CD8-positive, alpha-beta memory T cell (primary cell): Measurements from ENCODE around the gene IZUMO2. TPM values are rescaled to one million over a fixed set of nuclear protein-coding genes. Genes with fewer than 3 reads are reported as not detected.
"Not testable (repeated sequence)": the region's sequence is repeated elsewhere in the genome, so short reads cannot be mapped to it uniquely, and the experiment has no call there.

ENCODE experiments used
- CTCF ChIA-PET: fragments of 350-600 bp; sonication (Branson Sonifier 250); formaldehyde crosslinking; loops from one replicate; lab custom pipeline; 2021; ENCODE audit warnings: antibody characterized with exemption; lab: Charles Lee
- POLR2A ChIA-PET: fragments of 350-600 bp; sonication (Branson Sonifier 250); formaldehyde crosslinking; loops from one replicate; lab custom pipeline; 2021; ENCODE audit warnings: antibody characterized with exemption; lab: Charles Lee
- DNase-seq, 5 donors: peaks; one replicate each; pipeline versions ENCODE4 v3.0.0 to v3.0.0-alpha.2; 2020 to 2022; ENCODE audit warnings: mixed read lengths in 1 of 5
- H3K27ac ChIP-seq: one replicate; pipeline ENCODE4 v1.7.0; 2013; ENCODE audit warnings: low read depth, mild to moderate bottlenecking, low read length, moderate library complexity
- H3K27me3 ChIP-seq: 2 replicates; pipeline ENCODE4 v1.7.0; 2013; ENCODE audit warnings: low read length, mild to moderate bottlenecking; ENCODE audit not compliant: insufficient read depth, poor library complexity, severe bottlenecking
- H3K36me3 ChIP-seq: 2 replicates; pipeline ENCODE4 v1.7.0; 2013; ENCODE audit warnings: mild to moderate bottlenecking, low read length, moderate library complexity; ENCODE audit not compliant: insufficient read depth
- H3K4me1 ChIP-seq: 2 replicates; pipeline ENCODE4 v1.7.0; 2013; ENCODE audit warnings: mild to moderate bottlenecking, low read length, moderate library complexity; ENCODE audit not compliant: insufficient read depth
- H3K4me3 ChIP-seq: 2 replicates; pipeline ENCODE4 v1.7.0; 2013; ENCODE audit warnings: mild to moderate bottlenecking, low read length
- H3K9me3 ChIP-seq: 2 replicates; pipeline ENCODE4 v1.7.0; 2013; ENCODE audit warnings: mild to moderate bottlenecking, low read length
- H3K27ac Mint-ChIP-seq, 8 donors: one replicate each; pipeline ENCODE4 v1.8.0; 2020 to 2021; ENCODE audit warnings: mixed read lengths in 8 of 8, mild to moderate bottlenecking in 6 of 8, inconsistent platforms in 3 of 8, moderate library complexity in 3 of 8
- H3K27me3 Mint-ChIP-seq, 2 donors: one replicate each; pipeline ENCODE4 v1.8.0; 2020 to 2021; ENCODE audit warnings: mixed read lengths in 2 of 2, mild to moderate bottlenecking in 1 of 2, moderate library complexity in 1 of 2
- H3K36me3 Mint-ChIP-seq, 3 donors: one replicate each; pipeline ENCODE4 v1.8.0; 2020 to 2021; ENCODE audit warnings: mixed read lengths in 3 of 3, inconsistent platforms in 1 of 3, mild to moderate bottlenecking in 1 of 3
- H3K4me1 Mint-ChIP-seq, 3 donors: one replicate each; pipeline ENCODE4 v1.8.0; 2020 to 2021; ENCODE audit warnings: mixed read lengths in 3 of 3, inconsistent platforms in 1 of 3, mild to moderate bottlenecking in 1 of 3
- H3K4me3 Mint-ChIP-seq, 7 donors: one replicate each; pipeline ENCODE4 v1.8.0; 2020 to 2021; ENCODE audit warnings: mixed read lengths in 7 of 7, mild to moderate bottlenecking in 6 of 7, moderate library complexity in 4 of 7, inconsistent platforms in 2 of 7
- H3K9me3 Mint-ChIP-seq, 5 donors: one replicate each; pipeline ENCODE4 v1.8.0; 2020 to 2022; ENCODE audit warnings: mixed read lengths in 5 of 5, mild to moderate bottlenecking in 3 of 5, moderate library complexity in 2 of 5, inconsistent platforms in 1 of 5
- polyA plus RNA-seq: library from polyadenylated mRNA; unstranded; fragments of 300-500 nt; fragmentation: Illumina TruSeq; gene quantifications from one replicate; pipeline ENCODE4 v1.2.3, GENCODE V29; 2021
- total RNA-seq, 2 experiments: library from RNA; stranded (reverse); gene quantifications; one replicate each; pipeline ENCODE4 v1.2.3, GENCODE V29; 2021

IZUMO2 gene
- total and polyA plus RNA-seq, 3 experiments from 2014 or later = not detected

GRCh38 chr19:50159078-50159477 is 4.0 kb downstream of the IZUMO2 start:
- Histone ChIP-seq H3K27ac (no peak overlapping the region), H3K27me3 (no peaks in the 10 kb centered on the region), H3K4me1 (no peaks in the 10 kb centered on the region), H3K4me3 (no peak overlapping the region), H3K36me3 (no peaks in the 10 kb centered on the region), H3K9me3 (no peaks in the 10 kb centered on the region)
- peaks cover 4 to 22% (median 14%) of the 10 kb centered on the region in 5 donors for H3K9me3 Mint-ChIP-seq
- DNase-seq = no peak
- no peaks in the 10 kb centered on the region for H3K4me1 Mint-ChIP-seq
- ChIA-PET POLR2A (no interaction called here), CTCF (no interaction called here)
- H3K27me3 Mint-ChIP-seq = peaks cover 13 to 18% of the 10 kb centered on the region in 2 donors
- H3K27ac Mint-ChIP-seq = no peak overlapping the region
- no peak overlapping the region for H3K4me3 Mint-ChIP-seq
- no peaks in the 10 kb centered on the region for H3K36me3 Mint-ChIP-seq

DNA sequence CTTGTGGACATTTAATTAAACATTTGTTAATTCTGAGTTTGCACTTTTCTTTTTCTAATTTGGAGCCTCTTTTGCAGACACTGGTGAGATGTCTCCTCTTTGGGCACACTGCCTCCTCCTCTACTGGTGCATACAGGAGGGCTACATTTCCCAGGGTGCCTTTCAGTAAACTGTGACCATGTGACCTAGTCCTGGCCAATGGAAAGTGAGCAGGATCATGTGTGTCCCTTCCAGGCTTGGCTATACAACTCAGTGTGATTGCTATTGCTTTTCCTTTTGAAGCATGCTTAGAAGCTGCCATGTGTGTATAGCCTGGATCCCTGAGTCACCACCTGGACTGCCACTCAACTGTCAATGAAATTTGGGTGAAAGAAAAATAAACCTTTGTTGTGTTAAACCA is 4.5 kb downstream of the IZUMO2 start:
- Mint-ChIP-seq H3K27me3 (peaks cover 14 to 18% of the 10 kb centered on the region in 2 donors), H3K4me3 (no peak overlapping the region), H3K27ac (no peak overlapping the region), H3K9me3 (peaks cover 4 to 22% (median 14%) of the 10 kb centered on the region in 5 donors), H3K36me3 (no peaks in the 10 kb centered on the region), H3K4me1 (no peaks in the 10 kb centered on the region)
- Histone ChIP-seq H3K9me3 (no peaks in the 10 kb centered on the region), H3K4me1 (no peaks in the 10 kb centered on the region), H3K27me3 (no peaks in the 10 kb centered on the region), H3K36me3 (no peaks in the 10 kb centered on the region), H3K27ac (no peak overlapping the region), H3K4me3 (no peak overlapping the region)
- ChIA-PET POLR2A (no interaction called here), CTCF (no interaction called here)
- DNase-seq = no peak

- no peaks in the 10 kb centered on the region for H3K4me1 ChIP-seq
Observed at GRCh38 chr19:50155520-50156109, 7.5 kb downstream of the IZUMO2 start.

GRCh38 chr19:50154529-50154928 is 8.6 kb downstream of the IZUMO2 start:
- ChIA-PET POLR2A (no interaction called here), CTCF (no interaction called here)
- Histone ChIP-seq H3K27me3 (no peaks in the 10 kb centered on the region), H3K9me3 (no peaks in the 10 kb centered on the region), H3K36me3 (no peaks in the 10 kb centered on the region), H3K27ac (no peak overlapping the region), H3K4me1 (no peaks in the 10 kb centered on the region), H3K4me3 (no peak overlapping the region)
- peak overlapping the region in 1 of 8 donors; percentile 50 for H3K27ac Mint-ChIP-seq
- peak in 1 of 5 donors; percentile 20 for DNase-seq
- no peak overlapping the region for H3K4me3 Mint-ChIP-seq
- H3K4me1 Mint-ChIP-seq = no peaks in the 10 kb centered on the region
- peaks cover 4 to 18% (median 14%) of the 10 kb centered on the region in 5 donors for H3K9me3 Mint-ChIP-seq
- no peaks in the 10 kb centered on the region for H3K36me3 Mint-ChIP-seq
- H3K27me3 Mint-ChIP-seq = peaks cover 21 to 36% of the 10 kb centered on the region in 2 donors

More at GRCh38 chr19:50155520-50156109, 7.5 kb downstream of the IZUMO2 start:
- Histone ChIP-seq H3K36me3 (no peaks in the 10 kb centered on the region), H3K27me3 (no peaks in the 10 kb centered on the region), H3K27ac (no peak overlapping the region), H3K4me3 (no peak overlapping the region), H3K9me3 (no peaks in the 10 kb centered on the region)
- Mint-ChIP-seq H3K27ac (no peak overlapping the region), H3K4me1 (no peaks in the 10 kb centered on the region), H3K27me3 (peaks cover 19 to 27% of the 10 kb centered on the region in 2 donors), H3K4me3 (no peak overlapping the region), H3K9me3 (peaks cover 4 to 22% (median 11%) of the 10 kb centered on the region in 5 donors), H3K36me3 (no peaks in the 10 kb centered on the region)
- ChIA-PET CTCF (no interaction called here), POLR2A (no interaction called here)
- DNase-seq = no peak

DNA sequence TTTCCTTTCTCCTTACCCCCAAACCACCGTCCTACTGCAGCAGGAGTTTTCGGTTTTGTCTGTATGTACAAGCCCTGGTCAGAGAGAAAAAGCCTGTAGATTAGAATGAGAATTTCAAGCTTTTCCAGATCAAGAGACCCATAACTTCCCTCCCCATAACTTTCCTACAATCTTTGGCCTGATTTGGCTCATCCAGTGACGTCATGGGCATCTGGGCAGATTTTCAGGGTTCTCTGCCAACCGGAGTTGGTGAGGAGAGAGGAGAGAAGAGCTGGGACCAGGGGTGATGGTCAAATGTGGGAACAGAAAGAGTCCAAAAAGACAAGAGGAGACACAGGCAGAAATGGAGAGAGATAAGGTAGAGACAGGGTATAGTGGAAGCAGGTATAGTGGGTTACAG is 10.5 kb downstream of the IZUMO2 start:
- H3K4me3 ChIP-seq = no peak overlapping the region
- H3K9me3 Mint-ChIP-seq = peaks cover 0 to 13% (median 5%) of the 10 kb centered on the region in 5 donors
- peaks cover 6 to 9% (median 6%) of the 10 kb centered on the region in 3 donors for H3K4me1 Mint-ChIP-seq
- POLR2A ChIA-PET = no interaction called here
- CTCF ChIA-PET = no interaction called here
- H3K27me3 ChIP-seq = no peaks in the 10 kb centered on the region
- no peaks in the 10 kb centered on the region for H3K36me3 Mint-ChIP-seq
- no peaks in the 10 kb centered on the region for H3K9me3 ChIP-seq
- DNase-seq = no peak
- H3K4me3 Mint-ChIP-seq = no peak overlapping the region
- peaks cover 5% of the 10 kb centered on the region for H3K4me1 ChIP-seq
- no peak overlapping the region for H3K27ac Mint-ChIP-seq
- peaks cover 30 to 51% of the 10 kb centered on the region in 2 donors for H3K27me3 Mint-ChIP-seq
- no peaks in the 10 kb centered on the region for H3K36me3 ChIP-seq
- no peak overlapping the region for H3K27ac ChIP-seq

- no peaks in the 10 kb centered on the region for H3K27me3 ChIP-seq
- H3K27ac ChIP-seq = no peak overlapping the region
- H3K36me3 ChIP-seq = no peaks in the 10 kb centered on the region
- H3K9me3 ChIP-seq = no peaks in the 10 kb centered on the region
- ChIA-PET POLR2A (no interaction called here), CTCF (no interaction called here)
- peaks cover 5% of the 10 kb centered on the region for H3K4me1 ChIP-seq
- H3K4me3 ChIP-seq = peak overlapping the region; percentile 74
- Mint-ChIP-seq H3K4me3 (peak overlapping the region; percentile 51 to 79 (median 76)), H3K27ac (no peak overlapping the region), H3K9me3 (peaks cover 0 to 13% (median 8%) of the 10 kb centered on the region in 5 donors), H3K4me1 (peaks cover 9 to 14% (median 10%) of the 10 kb centered on the region in 3 donors), H3K27me3 (peaks cover 30 to 59% of the 10 kb centered on the region in 2 donors), H3K36me3 (no peaks in the 10 kb centered on the region)
- no peak for DNase-seq
Observed at GRCh38 chr19:50148528-50148927, 14.6 kb downstream of the IZUMO2 start.

DNA sequence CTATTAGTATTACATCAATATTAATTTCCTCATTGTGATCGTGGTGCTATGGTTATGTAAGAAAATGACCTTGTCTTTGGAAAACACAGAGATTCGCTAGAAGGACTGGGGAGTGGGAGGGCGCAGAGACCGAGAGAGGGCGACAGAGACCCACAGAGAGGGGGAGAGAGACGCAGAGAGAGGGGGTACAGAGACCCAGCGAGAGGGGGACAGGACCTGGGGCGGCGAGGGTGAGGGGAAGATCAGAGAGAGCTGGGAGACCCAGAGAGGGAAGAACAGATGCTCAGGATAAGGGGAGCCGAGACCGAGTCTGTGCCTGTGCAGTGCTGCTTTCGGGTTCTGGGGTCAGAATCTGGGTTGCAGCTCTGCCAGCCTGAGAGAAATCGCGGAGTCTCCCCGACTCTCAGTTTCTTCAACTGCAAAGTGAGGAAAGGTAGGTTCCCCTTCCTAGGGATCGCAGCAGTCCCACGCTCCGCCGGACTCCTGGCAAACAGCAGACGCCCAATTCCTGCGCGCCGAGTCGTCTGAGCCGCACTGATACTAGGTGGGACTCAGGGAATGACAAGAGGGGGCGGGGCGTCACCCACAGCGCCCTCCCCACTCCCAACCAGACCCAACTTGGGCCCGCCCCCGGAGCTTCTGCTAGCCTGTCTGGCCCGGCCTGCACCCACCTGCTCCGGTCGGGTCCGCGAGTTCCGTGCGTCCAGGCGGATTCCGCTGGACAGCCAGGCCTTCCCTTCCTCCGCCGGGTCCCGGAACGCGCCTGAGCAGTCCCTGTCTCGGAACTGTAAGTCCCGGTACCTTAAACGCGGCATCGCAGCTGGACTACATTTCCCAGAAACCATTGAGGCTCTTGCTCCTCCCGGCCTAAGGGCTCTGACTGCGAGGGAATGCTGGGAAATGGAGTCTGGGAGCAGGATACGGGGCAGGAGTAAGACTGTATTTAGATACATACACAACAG is 15.3 kb downstream of the IZUMO2 start:
- no peaks in the 10 kb centered on the region for H3K36me3 Mint-ChIP-seq
- H3K27me3 ChIP-seq = no peaks in the 10 kb centered on the region
- peaks cover 9 to 14% (median 10%) of the 10 kb centered on the region in 3 donors for H3K4me1 Mint-ChIP-seq
- no peaks in the 10 kb centered on the region for H3K9me3 ChIP-seq
- ChIA-PET POLR2A (no interaction called here), CTCF (no interaction called here)
- H3K27ac ChIP-seq = no peak overlapping the region
- DNase-seq = peak; percentile 38 to 76 (median 53)
- peaks cover 0 to 13% (median 8%) of the 10 kb centered on the region in 5 donors for H3K9me3 Mint-ChIP-seq
- peak overlapping the region in 6 of 8 donors; percentile 7 to 47 (median 36) for H3K27ac Mint-ChIP-seq
- H3K4me1 ChIP-seq = peaks cover 5% of the 10 kb centered on the region
- peak overlapping the region; percentile 60 to 91 (median 77) for H3K4me3 Mint-ChIP-seq
- no peaks in the 10 kb centered on the region for H3K36me3 ChIP-seq
- H3K27me3 Mint-ChIP-seq = peaks cover 31 to 54% of the 10 kb centered on the region in 2 donors
- peak overlapping the region; percentile 74 for H3K4me3 ChIP-seq

- H3K4me3 Mint-ChIP-seq, H3K27me3 ChIP-seq, DNase-seq, H3K36me3 Mint-ChIP-seq, H3K27ac Mint-ChIP-seq, H3K36me3 ChIP-seq, POLR2A ChIA-PET, H3K9me3 Mint-ChIP-seq, H3K27ac ChIP-seq, H3K4me3 ChIP-seq, H3K4me1 ChIP-seq, CTCF ChIA-PET, H3K9me3 ChIP-seq, H3K4me1 Mint-ChIP-seq: not testable (repeated sequence)
- peaks cover 10 to 14% of the 10 kb centered on the region in 2 donors for H3K27me3 Mint-ChIP-seq
Observed at GRCh38 chr19:50141921-50142320, 21.2 kb downstream of the IZUMO2 start.
